ENCODE results near the gene DPYSL5.

The DPYSL5 gene

DNA sequence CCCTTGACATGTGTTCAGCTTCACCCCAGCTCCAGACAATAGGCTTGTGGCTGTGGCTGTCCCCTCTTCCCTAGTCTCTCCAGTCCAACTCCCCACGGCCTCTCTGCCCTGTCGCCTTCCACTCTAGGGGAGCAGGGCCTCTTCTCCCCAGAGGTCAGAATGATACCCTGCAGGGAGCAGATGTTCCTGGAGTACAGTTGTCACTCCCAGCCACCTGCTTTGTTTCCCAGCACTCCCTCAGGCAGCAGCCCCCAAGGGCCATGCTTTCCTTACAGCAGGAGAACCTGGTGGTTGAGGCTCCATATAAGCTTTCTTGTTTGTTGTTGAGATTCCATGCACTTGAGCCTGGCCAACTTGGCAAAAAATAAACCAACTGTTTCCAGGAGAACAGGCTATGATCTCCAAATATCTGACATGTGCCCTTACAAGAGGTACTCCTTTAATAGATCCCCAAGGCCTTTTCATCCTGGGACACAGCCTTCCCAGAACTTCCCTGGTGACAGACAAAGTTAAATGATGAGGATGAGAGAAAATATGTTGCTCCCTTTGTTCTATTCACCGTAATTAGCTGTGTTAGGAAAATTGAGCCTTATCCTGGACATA, 45.1 kb downstream of the DPYSL5 start:
- FAIRE-seq, result no peak
- DNase-seq (ENCODE audit: insufficient read length, low spot score), result no peak
- TF ChIP-seq SPI1 (IDR thresholded peaks at IDR 0.05; ENCODE audit: low read depth, low read length), result no peak
- TF ChIP-seq POU2F2 (IDR thresholded peaks at IDR 0.05; ENCODE audit: low read depth, low read length), result no peak
- no peak for TF ChIP-seq PAX5 (IDR thresholded peaks at IDR 0.05; ENCODE audit: insufficient read depth, low read length, severe bottlenecking)
- TF ChIP-seq POLR2A (IDR thresholded peaks at IDR 0.05; ENCODE audit: low read depth, low read length), result no peak
- no peak for TF ChIP-seq TAF1 (IDR thresholded peaks at IDR 0.05; ENCODE audit: low read depth, low read length)
- no peak for TF ChIP-seq POLR2AphosphoS5 (IDR thresholded peaks at IDR 0.05; ENCODE audit: low read depth, low read length)

- TF ChIP-seq POLR2AphosphoS5 (IDR thresholded peaks at IDR 0.05; ENCODE audit: low read depth, low read length), result no peak
- no peak for TF ChIP-seq POU2F2 (IDR thresholded peaks at IDR 0.05; ENCODE audit: low read depth, low read length)
- TF ChIP-seq POLR2A (IDR thresholded peaks at IDR 0.05; ENCODE audit: low read depth, low read length), result no peak
- no peak for TF ChIP-seq PAX5 (IDR thresholded peaks at IDR 0.05; ENCODE audit: insufficient read depth, low read length, severe bottlenecking)
- TF ChIP-seq TAF1 (IDR thresholded peaks at IDR 0.05; ENCODE audit: low read depth, low read length), result no peak
- TF ChIP-seq SPI1 (IDR thresholded peaks at IDR 0.05; ENCODE audit: low read depth, low read length), result no peak
- DNase-seq (ENCODE audit: insufficient read length, low spot score), result no peak
- FAIRE-seq, result no peak
Observed at GRCh38 chr2:26894136-26894535, 46.2 kb downstream of the DPYSL5 start.

DNA sequence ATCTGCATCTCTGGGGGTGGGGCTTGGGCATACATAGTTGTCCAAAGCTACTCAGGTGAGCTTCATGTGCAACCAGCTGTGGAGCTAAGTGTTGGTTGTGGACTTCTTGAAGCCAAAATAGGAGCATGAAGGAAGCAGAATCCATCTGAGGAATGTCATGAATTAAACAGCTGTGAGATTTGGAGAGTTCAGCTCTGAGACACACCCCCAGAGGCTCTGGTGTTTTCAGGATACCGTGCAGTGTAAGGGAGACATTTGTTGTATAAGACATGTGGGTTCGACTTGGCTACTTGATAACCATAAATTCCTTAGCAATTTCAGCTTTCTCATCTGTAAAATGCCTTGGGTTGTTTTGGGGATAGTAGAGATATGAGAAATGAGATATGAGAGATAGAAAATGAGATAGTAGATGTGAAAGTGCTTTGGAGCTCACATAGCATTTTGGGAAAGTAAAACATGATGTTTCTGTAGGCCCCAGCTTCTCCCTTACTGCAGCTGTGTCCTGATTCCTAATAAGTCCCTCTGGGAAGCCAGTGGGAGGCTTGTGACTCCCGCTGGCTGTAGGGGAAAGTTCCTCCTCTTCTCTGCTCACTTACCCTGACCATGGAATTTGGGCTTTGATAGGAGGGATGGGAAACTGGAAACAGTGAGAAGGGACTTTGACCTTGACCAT, 50.0 kb downstream of the DPYSL5 start:
- FAIRE-seq, result no peak

DNA sequence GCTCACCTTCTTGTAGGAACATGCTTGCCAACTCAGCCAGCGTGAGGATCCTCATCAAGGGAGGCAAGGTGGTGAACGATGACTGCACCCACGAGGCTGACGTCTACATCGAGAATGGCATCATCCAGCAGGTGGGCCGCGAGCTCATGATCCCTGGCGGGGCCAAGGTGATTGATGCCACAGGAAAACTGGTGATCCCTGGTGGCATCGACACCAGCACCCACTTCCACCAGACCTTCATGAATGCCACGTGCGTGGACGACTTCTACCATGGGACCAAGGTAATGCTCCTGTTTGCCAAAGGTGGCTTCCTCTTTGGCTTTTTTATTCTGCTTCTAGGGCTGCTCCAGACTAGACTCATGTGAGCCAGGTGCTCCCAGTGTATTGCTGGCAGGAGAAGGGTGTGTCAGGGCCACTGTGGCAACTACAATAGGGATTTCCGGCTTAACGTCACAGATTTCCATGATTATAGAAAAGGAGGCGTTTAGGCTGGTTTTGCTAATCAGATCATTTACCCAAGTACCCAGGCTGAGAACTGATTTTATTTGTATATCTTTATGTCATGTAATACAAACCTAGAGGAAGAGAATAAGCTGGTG, 50.6 kb downstream of the DPYSL5 start:
- FAIRE-seq, result no peak

More for the DNA sequence above, 50.0 kb downstream of the DPYSL5 start:
- no peak for TF ChIP-seq POU2F2 (IDR thresholded peaks at IDR 0.05; ENCODE audit: low read depth, low read length)
- TF ChIP-seq SPI1 (IDR thresholded peaks at IDR 0.05; ENCODE audit: low read depth, low read length), result no peak
- no peak for TF ChIP-seq TAF1 (IDR thresholded peaks at IDR 0.05; ENCODE audit: low read depth, low read length)
- TF ChIP-seq POLR2A (IDR thresholded peaks at IDR 0.05; ENCODE audit: low read depth, low read length), result no peak
- no peak for TF ChIP-seq POLR2AphosphoS5 (IDR thresholded peaks at IDR 0.05; ENCODE audit: low read depth, low read length)
- no peak for TF ChIP-seq PAX5 (IDR thresholded peaks at IDR 0.05; ENCODE audit: insufficient read depth, low read length, severe bottlenecking)
- no peak for DNase-seq (ENCODE audit: insufficient read length, low spot score)

GRCh38 chr2:26899500-26900164, 51.7 kb downstream of the DPYSL5 start:
- DNase-seq (ENCODE audit: insufficient read length, low spot score), result no peak
- FAIRE-seq, result no peak
- no peak for TF ChIP-seq SPI1 (IDR thresholded peaks at IDR 0.05; ENCODE audit: low read depth, low read length)
- TF ChIP-seq POLR2AphosphoS5 (IDR thresholded peaks at IDR 0.05; ENCODE audit: low read depth, low read length), result no peak
- no peak for TF ChIP-seq POLR2A (IDR thresholded peaks at IDR 0.05; ENCODE audit: low read depth, low read length)
- TF ChIP-seq POU2F2 (IDR thresholded peaks at IDR 0.05; ENCODE audit: low read depth, low read length), result no peak
- TF ChIP-seq TAF1 (IDR thresholded peaks at IDR 0.05; ENCODE audit: low read depth, low read length), result no peak
- TF ChIP-seq PAX5 (IDR thresholded peaks at IDR 0.05; ENCODE audit: insufficient read depth, low read length, severe bottlenecking), result no peak

More for the DNA sequence above, 50.6 kb downstream of the DPYSL5 start:
- no peak for DNase-seq (ENCODE audit: insufficient read length, low spot score)
- TF ChIP-seq PAX5 (IDR thresholded peaks at IDR 0.05; ENCODE audit: insufficient read depth, low read length, severe bottlenecking) (no peak), POLR2AphosphoS5 (IDR thresholded peaks at IDR 0.05; ENCODE audit: low read depth, low read length) (no peak), SPI1 (IDR thresholded peaks at IDR 0.05; ENCODE audit: low read depth, low read length) (no peak), POU2F2 (IDR thresholded peaks at IDR 0.05; ENCODE audit: low read depth, low read length) (no peak), TAF1 (IDR thresholded peaks at IDR 0.05; ENCODE audit: low read depth, low read length) (no peak), POLR2A (IDR thresholded peaks at IDR 0.05; ENCODE audit: low read depth, low read length) (no peak)

- DNase-seq (ENCODE audit: insufficient read length, low spot score) (no peak), FAIRE-seq (no peak)
- TF ChIP-seq POLR2A (IDR thresholded peaks at IDR 0.05; ENCODE audit: low read depth, low read length) (no peak), SPI1 (IDR thresholded peaks at IDR 0.05; ENCODE audit: low read depth, low read length) (no peak), POLR2AphosphoS5 (IDR thresholded peaks at IDR 0.05; ENCODE audit: low read depth, low read length) (no peak), TAF1 (IDR thresholded peaks at IDR 0.05; ENCODE audit: low read depth, low read length) (no peak), PAX5 (IDR thresholded peaks at IDR 0.05; ENCODE audit: insufficient read depth, low read length, severe bottlenecking) (no peak), POU2F2 (IDR thresholded peaks at IDR 0.05; ENCODE audit: low read depth, low read length) (no peak)
Observed at GRCh38 chr2:26900831-26901321, 52.9 kb downstream of the DPYSL5 start.

DNA sequence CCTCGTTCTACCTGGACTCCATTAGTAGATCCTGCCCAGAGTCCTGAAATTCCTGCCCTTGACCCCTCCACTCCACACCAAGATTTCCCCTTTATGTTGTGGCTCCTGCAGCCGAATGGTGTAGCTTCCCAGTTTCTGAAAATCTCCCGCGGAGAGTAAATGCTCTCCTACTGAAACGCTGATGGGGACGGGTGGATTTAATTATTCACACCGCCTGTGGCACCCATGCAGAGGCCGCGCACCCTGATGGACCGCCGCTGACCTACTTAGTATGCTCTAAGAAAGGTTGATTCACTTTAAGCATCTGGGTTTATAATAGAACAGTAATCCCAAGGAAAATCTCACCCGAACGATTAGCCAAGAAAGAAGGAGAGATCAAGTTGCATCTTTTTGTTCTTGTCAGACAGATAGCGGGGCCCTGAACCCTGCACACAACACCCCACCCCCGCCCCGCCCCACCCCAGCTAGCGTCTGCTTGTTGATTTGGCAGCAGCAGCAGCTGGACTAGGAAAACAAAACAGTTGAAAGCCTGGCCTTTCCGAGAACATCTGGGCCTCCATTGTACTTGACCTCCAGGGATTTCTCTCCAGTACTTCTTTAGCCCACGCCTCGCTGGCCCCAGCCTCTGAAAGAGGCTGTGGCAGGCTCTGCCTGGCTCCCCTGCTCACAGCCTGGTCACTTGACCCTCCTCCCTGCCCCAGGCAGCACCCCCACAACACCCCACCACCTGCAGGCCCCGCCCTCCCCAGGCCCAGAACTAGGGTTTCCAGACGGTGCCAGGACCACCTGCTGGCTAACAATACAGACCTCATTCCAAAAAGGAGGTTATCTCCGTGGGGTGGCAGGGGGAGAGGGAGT, 53.6 kb downstream of the DPYSL5 start:
- DNase-seq (ENCODE audit: insufficient read length, low spot score) (no peak), FAIRE-seq (no peak)
- TF ChIP-seq SPI1 (IDR thresholded peaks at IDR 0.05; ENCODE audit: low read depth, low read length), result no peak
- TF ChIP-seq POLR2AphosphoS5 (IDR thresholded peaks at IDR 0.05; ENCODE audit: low read depth, low read length), result no peak
- no peak for TF ChIP-seq TAF1 (IDR thresholded peaks at IDR 0.05; ENCODE audit: low read depth, low read length)

GRCh38 chr2:26903676-26904075, 55.7 kb downstream of the DPYSL5 start:
- no peak for FAIRE-seq
- TF ChIP-seq POLR2A (IDR thresholded peaks at IDR 0.05; ENCODE audit: low read depth, low read length), result no peak
- TF ChIP-seq SPI1 (IDR thresholded peaks at IDR 0.05; ENCODE audit: low read depth, low read length), result no peak
- no peak for TF ChIP-seq POLR2AphosphoS5 (IDR thresholded peaks at IDR 0.05; ENCODE audit: low read depth, low read length)
- TF ChIP-seq POU2F2 (IDR thresholded peaks at IDR 0.05; ENCODE audit: low read depth, low read length), result no peak
- TF ChIP-seq TAF1 (IDR thresholded peaks at IDR 0.05; ENCODE audit: low read depth, low read length), result no peak
- TF ChIP-seq PAX5 (IDR thresholded peaks at IDR 0.05; ENCODE audit: insufficient read depth, low read length, severe bottlenecking), result no peak
- DNase-seq (ENCODE audit: insufficient read length, low spot score), result no peak
